GM12864 (cell line): Measurements from ENCODE around the gene C16orf74.
A peak's percentile ranks its signal among the peaks of the same experiment; 100 is the strongest.

Source experiments
- DNase-seq: peaks from one replicate; pipeline ENCODE4 v3.0.0-alpha.2; 2011; ENCODE audit warnings: low read depth
- H3K4me3 ChIP-seq: 2 replicates; pipeline ENCODE4 v1.5.1; 2011; ENCODE audit warnings: mild to moderate bottlenecking, low read depth, low read length, control low read depth
- CTCF ChIP-seq: IDR thresholded peaks from 2 replicates; pipeline ENCODE4 v1.5.1; 2011; ENCODE audit warnings: low read depth, mild to moderate bottlenecking, moderate library complexity, low read length, control low read depth, inconsistent platforms; ENCODE audit errors: missing control alignments

Gene C16orf74

DNA sequence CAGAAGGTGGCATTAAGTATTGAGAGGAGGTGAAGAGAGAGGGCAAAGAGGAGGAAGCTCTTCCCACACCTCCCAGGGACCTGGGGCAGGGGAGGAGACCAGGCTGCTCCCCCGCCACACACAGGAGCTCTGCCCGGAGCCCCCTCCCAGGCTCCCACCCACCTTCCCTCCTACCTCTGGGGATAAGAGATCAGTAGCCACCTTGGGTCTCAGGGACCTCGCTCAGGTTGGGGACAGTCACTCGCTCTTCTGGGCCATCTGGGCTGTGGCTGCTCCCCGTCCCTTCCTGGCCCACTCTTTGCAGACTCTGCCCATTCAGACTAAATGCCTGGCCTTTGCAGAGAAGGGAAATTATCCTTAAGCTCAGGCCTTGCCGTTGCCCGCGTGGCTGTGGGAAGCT lies 14.9 kb upstream of the C16orf74 start:
- no peak for TF ChIP-seq CTCF

GRCh38 chr16:85765211-85765610 lies 14.3 kb upstream of the C16orf74 start:
- DNase-seq, result no peak
- no peak for TF ChIP-seq CTCF
- H3K4me3 ChIP-seq, result no peak overlapping the region

More for the DNA sequence above, 14.9 kb upstream of the C16orf74 start:
- DNase-seq, result no peak
- no peak overlapping the region for H3K4me3 ChIP-seq

- no peak for TF ChIP-seq CTCF
- DNase-seq, result no peak
- H3K4me3 ChIP-seq, result no peak overlapping the region
Measured at GRCh38 chr16:85763616-85764015, 12.7 kb upstream of the C16orf74 start.

DNA sequence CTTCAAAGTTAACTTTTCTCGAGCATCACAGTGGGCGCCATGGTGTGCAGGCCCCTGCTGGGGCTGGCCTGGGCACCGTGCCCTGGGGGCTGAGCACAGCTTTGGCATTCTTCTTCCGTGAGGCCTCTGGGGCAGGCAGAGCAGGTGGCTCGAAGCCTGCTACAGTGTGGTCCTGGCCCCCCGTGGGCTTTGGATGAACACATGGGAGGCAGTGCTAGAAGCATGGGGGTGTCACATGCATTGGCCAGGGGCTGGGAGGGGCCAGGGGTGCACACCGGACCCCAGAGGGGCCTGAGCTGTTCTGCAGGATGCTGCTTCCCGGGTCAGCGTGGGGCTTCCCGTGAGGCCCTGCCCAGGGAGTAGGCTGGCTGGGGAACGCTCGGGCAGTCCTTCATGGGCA lies 12.1 kb upstream of the C16orf74 start:
- no peak for TF ChIP-seq CTCF
- DNase-seq, result no peak
- no peak overlapping the region for H3K4me3 ChIP-seq

GRCh38 chr16:85761861-85762260 lies 11.0 kb upstream of the C16orf74 start:
- no peak overlapping the region for H3K4me3 ChIP-seq
- no peak for DNase-seq
- no peak for TF ChIP-seq CTCF

DNA sequence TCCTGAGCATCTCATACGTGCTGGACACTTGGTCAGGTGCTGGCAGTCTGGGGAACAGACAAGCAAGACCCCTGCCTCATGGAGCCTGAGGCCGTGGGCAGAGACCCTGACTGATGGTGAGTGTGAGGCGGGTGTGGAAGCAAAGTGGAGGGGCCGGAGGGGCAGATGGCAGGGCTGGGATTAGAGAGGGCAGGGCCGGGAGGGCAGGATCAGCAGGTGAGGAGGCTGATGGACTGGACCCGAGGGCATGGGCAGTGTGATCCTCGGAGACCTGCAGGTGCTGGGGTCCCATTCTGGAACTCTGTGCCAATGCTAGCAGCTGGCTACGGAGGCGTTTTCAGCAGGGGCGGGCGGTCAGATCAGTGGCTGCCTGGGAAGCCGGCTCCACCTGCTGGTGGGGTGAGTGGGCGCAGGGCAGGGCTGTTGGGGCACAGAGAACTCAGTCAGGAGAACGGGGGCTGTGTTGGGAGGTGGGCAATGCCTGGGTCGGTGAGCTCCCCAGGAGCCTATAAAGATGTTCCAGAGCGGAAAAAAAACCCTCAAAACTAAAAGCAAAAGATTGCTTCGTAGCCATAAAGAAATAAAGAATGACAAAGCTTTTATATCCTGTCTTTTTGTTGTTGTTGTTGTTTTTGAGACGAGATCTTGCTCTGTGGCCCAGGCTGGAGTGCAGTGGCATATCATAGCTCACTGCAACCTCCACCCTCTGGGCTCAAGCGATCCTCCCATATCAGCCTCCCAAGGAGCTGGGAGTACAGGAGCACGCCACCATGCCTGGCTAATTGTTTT lies 8.9 kb upstream of the C16orf74 start:
- no peak for DNase-seq
- H3K4me3 ChIP-seq, result no peak overlapping the region
- peak; percentile 80 for TF ChIP-seq CTCF

- no peak overlapping the region for H3K4me3 ChIP-seq
- no peak for TF ChIP-seq CTCF
- DNase-seq, result no peak
Measured at GRCh38 chr16:85759136-85759535, 8.2 kb upstream of the C16orf74 start.
